GM13976 (cell line): ENCODE results near the gene CFL1.
A peak's percentile ranks its signal among the peaks of the same experiment; 100 is the strongest.
"Not testable (repeated sequence)": the region's sequence is repeated elsewhere in the genome, so short reads cannot be mapped to it uniquely, and the experiment has no call there.

Experiments used
- DNase-seq: peaks from one replicate; pipeline ENCODE4 v3.0.0; 2012; ENCODE audit warnings: low spot score
- in situ Hi-C: fragments of 300-500 bp; cut with MboI; formaldehyde crosslinking; loops from one replicate; pipeline ENCODE4 v1.12.0; 2022; ENCODE audit warnings: low sequenced_read_pairs, mixed read lengths, inconsistent platforms; ENCODE audit not compliant: unreplicated experiment
- TF ChIP-seq, protein P1 (sequence below): IDR thresholded peaks from 2 replicates; pipeline ENCODE4 v1.5.1; 2012; ENCODE audit warnings: borderline replicate concordance, mild to moderate bottlenecking; ENCODE audit not compliant: insufficient read depth; ENCODE audit errors: extremely low read depth, missing control alignments, control extremely low read depth

Gene CFL1

DNA sequence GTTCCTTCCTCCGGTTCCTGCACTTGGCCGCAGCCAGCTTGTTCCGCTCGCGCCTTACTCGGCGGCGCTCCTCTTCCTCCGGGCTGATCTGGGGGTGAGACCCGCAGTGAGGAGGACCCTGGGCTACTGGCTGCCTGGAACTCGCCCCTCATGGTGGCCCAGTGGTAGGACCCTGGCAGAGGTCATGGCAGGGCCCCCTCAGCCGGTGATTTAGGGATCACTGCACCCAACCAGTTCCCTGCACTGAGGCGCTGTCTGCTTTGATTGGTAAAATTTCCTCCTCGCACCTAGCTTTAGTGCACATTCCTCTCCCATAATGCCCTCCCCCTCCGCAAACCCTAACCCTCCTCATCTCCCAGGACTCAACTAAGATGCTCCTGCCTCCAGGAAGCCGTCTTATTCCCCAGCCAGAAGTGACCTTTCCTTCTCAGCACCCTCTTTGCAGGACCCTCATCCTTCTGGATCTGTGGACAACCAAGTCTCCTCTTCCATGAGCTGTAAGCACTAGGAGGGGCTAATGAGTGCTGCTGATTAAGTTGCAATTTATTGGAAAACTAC lies 36.1 kb upstream of the CFL1 start:
- in situ Hi-C loops = no loop called here
- TF ChIP-seq, protein P1, sequence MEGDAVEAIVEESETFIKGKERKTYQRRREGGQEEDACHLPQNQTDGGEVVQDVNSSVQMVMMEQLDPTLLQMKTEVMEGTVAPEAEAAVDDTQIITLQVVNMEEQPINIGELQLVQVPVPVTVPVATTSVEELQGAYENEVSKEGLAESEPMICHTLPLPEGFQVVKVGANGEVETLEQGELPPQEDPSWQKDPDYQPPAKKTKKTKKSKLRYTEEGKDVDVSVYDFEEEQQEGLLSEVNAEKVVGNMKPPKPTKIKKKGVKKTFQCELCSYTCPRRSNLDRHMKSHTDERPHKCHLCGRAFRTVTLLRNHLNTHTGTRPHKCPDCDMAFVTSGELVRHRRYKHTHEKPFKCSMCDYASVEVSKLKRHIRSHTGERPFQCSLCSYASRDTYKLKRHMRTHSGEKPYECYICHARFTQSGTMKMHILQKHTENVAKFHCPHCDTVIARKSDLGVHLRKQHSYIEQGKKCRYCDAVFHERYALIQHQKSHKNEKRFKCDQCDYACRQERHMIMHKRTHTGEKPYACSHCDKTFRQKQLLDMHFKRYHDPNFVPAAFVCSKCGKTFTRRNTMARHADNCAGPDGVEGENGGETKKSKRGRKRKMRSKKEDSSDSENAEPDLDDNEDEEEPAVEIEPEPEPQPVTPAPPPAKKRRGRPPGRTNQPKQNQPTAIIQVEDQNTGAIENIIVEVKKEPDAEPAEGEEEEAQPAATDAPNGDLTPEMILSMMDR = no peak
- DNase-seq = no peak

DNA sequence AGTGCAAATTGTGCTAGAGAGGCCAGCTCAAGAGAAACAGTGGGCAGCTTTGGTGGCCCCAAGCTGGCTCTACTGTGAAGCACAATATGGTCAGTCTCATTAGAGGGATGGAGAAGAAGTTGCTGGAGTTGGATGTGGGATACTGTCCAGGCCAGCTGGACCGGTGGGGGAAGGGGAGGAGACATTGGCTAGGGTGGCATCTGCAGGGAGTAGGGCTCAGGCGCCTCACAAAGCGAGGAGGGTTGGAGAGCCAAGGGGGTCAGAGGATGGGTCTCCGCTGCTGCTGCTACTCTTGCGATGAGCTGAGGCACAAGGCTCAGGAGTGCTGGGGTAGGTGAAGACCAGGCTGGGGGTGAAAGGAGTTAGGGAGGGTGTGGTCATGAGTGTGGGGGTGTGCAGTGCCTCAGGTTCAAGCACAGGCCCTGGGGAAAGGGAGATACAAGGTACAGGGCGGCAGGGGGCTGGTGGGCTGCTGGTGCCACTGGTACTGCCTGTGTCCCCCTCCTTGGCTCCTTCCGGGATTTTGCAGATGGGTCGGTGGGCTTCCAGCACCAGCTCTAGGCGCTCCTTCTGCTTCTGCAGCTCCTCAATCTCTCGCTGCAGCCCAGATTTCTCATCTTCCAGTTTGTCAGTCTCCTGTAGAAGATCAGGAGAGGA lies 34.8 kb upstream of the CFL1 start:
- TF ChIP-seq, protein P1 = no peak
- in situ Hi-C loops = no loop called here
- no peak for DNase-seq

DNA sequence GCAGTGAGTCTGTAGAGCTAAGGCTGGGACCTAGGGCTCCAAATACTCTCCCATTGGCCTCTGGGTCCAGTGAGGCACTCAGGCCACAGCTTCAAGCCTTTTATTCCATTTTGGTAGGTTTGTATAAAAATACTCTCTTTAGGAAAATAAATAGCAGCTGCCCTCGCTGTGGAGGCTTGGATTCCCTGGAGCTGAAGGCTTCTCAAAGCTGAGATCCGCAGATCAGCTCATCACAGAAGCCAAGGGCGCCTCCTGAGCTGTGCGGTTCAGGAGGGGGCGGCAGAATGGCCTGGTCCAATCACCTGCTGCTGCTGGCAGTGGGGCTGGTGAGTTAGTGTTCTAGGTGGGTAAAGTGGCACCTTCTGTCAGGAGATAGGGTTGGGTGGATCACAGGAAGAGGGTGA lies 34.2 kb upstream of the CFL1 start:
- DNase-seq, in situ Hi-C loops: not testable (repeated sequence)

DNA sequence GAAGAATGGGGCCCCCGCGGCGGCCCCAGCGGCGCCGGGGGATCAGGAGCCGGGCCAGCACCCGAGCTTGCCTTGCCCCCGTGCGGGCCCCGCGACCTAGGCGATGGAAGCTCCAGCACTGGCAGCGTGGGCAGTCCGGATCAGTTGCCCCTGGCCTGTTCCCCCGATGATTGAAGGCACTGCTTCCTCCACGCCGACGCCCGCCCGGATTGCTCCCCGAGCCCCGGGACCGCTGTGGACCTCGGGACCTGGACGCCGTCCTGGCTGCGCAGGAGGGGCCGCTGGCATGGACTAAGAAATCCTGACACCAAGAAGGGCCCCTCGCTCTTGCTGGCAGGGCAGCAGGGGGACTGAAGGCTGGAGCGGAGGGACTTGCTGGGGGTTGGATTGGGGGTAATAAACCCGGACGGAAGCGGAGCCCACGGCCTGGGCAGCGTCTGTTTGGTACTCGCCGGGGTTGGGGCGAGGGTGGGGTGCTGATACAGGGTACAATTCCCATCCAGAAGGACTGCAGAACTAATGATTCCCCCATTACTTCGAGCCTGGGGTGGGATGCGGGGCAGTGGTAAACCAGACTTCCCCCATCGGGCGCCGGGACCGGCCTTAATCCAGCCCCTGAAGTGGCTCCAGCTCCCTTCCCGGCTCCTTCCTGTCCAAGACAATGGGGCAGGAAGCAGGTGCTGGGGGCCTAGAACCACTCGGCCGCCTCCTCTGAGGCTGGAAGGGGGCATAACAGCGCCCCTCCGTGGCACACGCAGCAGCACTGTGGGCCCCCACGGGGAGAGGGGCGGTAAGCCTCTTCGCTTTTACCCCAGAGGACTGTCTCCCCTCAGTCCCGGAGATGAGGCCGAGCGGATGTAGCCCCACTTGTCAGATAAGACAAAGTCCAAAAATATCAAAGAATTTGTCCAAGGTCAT lies 33.5 kb upstream of the CFL1 start:
- in situ Hi-C loops = no loop called here
- TF ChIP-seq, protein P1 = peak; percentile 73
- no peak for DNase-seq

DNA sequence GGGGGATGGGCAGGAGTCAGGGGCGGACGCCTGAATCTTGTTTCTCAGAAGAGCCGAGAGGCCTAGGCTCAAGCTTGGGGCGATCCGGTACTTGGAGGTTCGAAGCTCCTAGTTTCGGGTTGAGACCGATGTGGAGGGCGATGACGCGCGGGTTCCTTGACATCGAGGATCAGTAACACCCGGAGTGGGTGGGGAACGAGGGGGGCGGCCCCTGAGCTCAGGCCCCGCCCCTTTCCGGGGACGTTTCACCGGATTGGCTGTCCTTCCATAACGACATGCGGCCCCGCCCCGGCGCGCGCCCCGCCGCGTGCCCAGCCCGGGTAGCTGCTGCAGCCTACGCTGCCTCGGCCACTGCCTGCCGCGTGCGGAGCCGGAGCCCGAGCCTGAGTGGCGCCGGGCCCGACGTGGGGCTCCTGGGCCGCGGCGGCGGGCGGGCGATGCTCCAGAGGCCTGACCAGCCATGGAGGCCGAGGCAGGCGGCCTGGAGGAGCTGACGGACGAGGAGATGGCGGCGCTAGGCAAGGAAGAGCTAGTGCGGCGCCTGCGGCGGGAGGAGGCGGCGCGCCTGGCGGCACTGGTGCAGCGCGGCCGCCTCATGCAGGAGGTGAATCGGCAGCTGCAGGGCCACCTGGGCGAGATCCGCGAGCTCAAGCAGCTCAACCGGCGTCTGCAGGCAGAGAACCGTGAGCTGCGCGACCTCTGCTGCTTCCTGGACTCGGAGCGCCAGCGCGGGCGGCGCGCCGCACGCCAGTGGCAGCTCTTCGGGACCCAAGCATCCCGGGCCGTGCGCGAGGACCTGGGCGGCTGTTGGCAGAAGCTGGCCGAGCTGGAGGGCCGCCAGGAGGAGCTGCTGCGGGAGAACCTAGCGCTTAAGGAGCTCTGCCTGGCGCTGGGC lies 32.6 kb upstream of the CFL1 start, which contains the start of gene CCDC85B:
Gene CCDC85B, plus strand, starts transcription at position 350 of the 895 bp plus-strand sequence. Its CDS starts 111 bp downstream, at position 461.
- in situ Hi-C loops = no loop called here
- TF ChIP-seq, protein P1 = no peak

DNA sequence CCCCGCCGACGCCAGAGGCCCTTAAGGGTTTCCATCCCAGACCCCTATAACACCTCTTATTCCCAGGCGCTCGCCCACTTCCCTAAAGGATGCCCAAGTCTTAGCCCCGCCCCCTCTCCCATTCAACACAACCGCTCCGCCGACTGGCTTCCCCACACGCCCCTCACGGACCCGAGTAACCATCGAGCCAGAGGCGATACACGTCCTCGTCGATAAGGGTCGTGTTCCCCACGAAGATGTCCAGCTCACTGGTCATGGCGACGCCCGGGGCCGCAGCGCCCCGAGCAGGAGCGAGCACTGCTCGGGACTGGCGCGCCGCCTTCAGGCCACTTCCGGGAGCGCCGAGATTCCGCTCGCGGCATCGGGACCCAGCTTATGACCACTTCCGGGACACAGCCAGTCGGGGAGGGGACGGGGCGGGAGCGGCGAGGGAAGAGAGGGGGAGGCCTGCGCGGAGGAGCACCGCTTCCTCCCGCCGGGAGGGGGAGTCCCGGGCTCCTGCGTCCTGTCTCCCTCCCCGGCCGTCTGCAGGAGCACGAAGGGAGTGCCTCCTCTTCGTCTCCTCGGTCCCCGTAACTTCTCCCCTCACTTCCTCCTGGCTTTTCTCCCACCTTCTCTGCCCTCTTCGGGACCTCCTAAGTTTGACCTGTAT lies 30.3 kb upstream of the CFL1 start, which contains the start of gene FIBP:
Gene FIBP, minus strand, starts transcription at position 309 of the 652 bp plus-strand sequence. Its CDS starts 53 bp downstream, at position 256.
- TF ChIP-seq, protein P1 = peak; percentile 73
- in situ Hi-C loops = no loop called here

More for the DNA sequence above, 32.6 kb upstream of the CFL1 start, which contains the start of gene CCDC85B:
- peak; percentile 96 for DNase-seq

More for the DNA sequence above, 30.3 kb upstream of the CFL1 start, which contains the start of gene FIBP:
- peak; percentile 98 for DNase-seq
